OCI-LY3 (cell line): ENCODE results near the gene SAA2.
"Not testable (repeated sequence)": the region's sequence is repeated elsewhere in the genome, so short reads cannot be mapped to it uniquely, and the experiment has no call there.

Source experiments
- H2AFZ ChIP-seq: fragments of 200-600, 300-600 bp; shearing (Covaris generic); 2 replicates; pipeline ENCODE4 v1.6.0; 2014; ENCODE audit warnings: antibody characterized with exemption, low read depth, low read length
- H3K27ac ChIP-seq: fragments of 200-600, 300-600 bp; sonication (generic); 2 replicates; pipeline ENCODE4 v1.5.1; 2014; ENCODE audit warnings: mild to moderate bottlenecking, low read length, moderate library complexity, mixed read lengths
- H3K27me3 ChIP-seq: fragments of 200-600, 300-600 bp; sonication (generic); 2 replicates; pipeline ENCODE4 v1.6.1; 2014; ENCODE audit warnings: low read depth, low read length, mixed read lengths
- H3K36me3 ChIP-seq: fragments of 200-600, 300-600 bp; sonication (generic); replicated peaks from 2 replicates; pipeline ENCODE3; 2014; ENCODE audit warnings: low read depth, low read length, mixed read lengths
- H3K4me1 ChIP-seq: fragments of 300-600, 200-600 bp; sonication (generic); 2 replicates; pipeline ENCODE4 v1.6.1; 2014; ENCODE audit warnings: low read length, mixed read lengths
- H3K4me2 ChIP-seq: fragments of 200-600, 300-600 bp; sonication (generic); 2 replicates; pipeline ENCODE4 v1.6.1; 2014; ENCODE audit warnings: low read length, mixed read lengths
- H3K4me3 ChIP-seq: fragments of 300-600, 200-600 bp; sonication (generic); 2 replicates; pipeline ENCODE4 v1.5.1; 2014; ENCODE audit warnings: antibody characterized with exemption, mild to moderate bottlenecking, low read length, moderate library complexity
- H3K79me2 ChIP-seq: fragments of 300-600, 200-600 bp; shearing (Covaris generic); 2 replicates; pipeline ENCODE4 v1.6.1; 2014; ENCODE audit warnings: mild to moderate bottlenecking, low read length, mixed read lengths
- H3K9ac ChIP-seq: fragments of 300-600, 200-600 bp; shearing (Covaris generic); 2 replicates; pipeline ENCODE4 v1.6.0; 2014; ENCODE audit warnings: mild to moderate bottlenecking, low read length, moderate library complexity
- H3K9me3 ChIP-seq: fragments of 200-600, 300-600 bp; shearing (Covaris generic); 2 replicates; pipeline ENCODE4 v1.6.1; 2014; ENCODE audit warnings: low read length, mixed read lengths; ENCODE audit not compliant: insufficient read depth
- H4K20me1 ChIP-seq: fragments of 200-600, 300-600 bp; sonication (generic); 2 replicates; pipeline ENCODE4 v1.6.1; 2016; ENCODE audit warnings: low read length, mixed read lengths; ENCODE audit not compliant: insufficient read depth
- EZH2phosphoT487 ChIP-seq: fragments of 200-600 bp; shearing (Covaris generic); IDR thresholded peaks from 2 replicates; pipeline ENCODE4 v1.6.1; 2018; ENCODE audit warnings: antibody characterized with exemption, mixed run types, low read depth
- TF ChIP-seq, protein P1 (sequence below): fragments of 200-600, 300-600 bp; sonication (generic); IDR thresholded peaks from 2 replicates; pipeline ENCODE4 v1.5.1; 2014; ENCODE audit warnings: antibody characterized with exemption, low read length, low read depth

SAA2 gene

DNA sequence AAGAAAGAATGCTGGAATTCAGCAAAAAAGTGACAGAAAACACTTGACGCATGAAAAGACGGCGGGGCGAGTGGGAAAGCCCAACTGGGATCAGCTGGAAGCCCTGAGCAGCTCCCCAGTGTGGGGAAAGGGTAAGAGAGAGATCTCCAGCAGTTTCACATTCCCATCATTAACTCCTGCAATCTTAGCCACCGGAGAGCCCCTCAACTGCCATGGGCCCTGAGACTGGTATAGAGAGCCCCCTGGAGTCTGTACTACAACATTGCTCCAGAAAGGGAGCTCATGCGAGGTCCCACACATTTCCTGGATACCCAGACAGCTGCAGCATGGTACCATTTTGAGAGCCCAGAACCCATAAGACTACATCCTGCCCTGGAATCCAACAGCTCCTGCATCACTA lies 44.7 kb downstream of the SAA2 start:
- Histone ChIP-seq H4K20me1 (no peaks in the 10 kb centered on the region), H3K9ac (no peak overlapping the region), H3K27me3 (no peaks in the 10 kb centered on the region), H3K4me3 (no peak overlapping the region), H3K4me2 (no peak overlapping the region), H3K4me1 (no peaks in the 10 kb centered on the region), H2AFZ (no peak overlapping the region), H3K36me3 (no peaks in the 10 kb centered on the region), H3K79me2 (no peaks in the 10 kb centered on the region), H3K27ac (no peak overlapping the region), H3K9me3 (no peaks in the 10 kb centered on the region)
- TF ChIP-seq, protein P1, sequence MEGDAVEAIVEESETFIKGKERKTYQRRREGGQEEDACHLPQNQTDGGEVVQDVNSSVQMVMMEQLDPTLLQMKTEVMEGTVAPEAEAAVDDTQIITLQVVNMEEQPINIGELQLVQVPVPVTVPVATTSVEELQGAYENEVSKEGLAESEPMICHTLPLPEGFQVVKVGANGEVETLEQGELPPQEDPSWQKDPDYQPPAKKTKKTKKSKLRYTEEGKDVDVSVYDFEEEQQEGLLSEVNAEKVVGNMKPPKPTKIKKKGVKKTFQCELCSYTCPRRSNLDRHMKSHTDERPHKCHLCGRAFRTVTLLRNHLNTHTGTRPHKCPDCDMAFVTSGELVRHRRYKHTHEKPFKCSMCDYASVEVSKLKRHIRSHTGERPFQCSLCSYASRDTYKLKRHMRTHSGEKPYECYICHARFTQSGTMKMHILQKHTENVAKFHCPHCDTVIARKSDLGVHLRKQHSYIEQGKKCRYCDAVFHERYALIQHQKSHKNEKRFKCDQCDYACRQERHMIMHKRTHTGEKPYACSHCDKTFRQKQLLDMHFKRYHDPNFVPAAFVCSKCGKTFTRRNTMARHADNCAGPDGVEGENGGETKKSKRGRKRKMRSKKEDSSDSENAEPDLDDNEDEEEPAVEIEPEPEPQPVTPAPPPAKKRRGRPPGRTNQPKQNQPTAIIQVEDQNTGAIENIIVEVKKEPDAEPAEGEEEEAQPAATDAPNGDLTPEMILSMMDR = peak; percentile 66
- no peak for TF ChIP-seq EZH2phosphoT487

DNA sequence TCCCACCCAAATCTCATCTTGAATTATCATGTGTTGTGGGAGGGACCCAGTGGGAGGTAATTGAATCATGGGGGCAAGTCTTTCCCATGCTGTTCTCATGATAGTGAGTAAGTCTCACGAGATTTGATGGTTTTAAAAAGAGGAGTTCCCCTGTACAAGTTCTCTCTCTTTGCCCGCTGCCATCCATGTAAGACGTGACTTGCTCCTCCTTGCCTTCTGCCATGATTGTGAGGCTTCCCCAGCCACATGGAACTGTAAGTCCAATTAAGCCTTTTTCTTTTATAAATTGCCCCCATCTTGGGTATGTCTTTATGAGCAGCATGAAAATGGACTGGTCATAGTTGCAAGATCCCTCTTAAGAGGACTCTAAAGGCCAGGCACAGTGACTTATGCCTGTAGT lies 50.7 kb downstream of the SAA2 start:
- H3K27ac ChIP-seq, H2AFZ ChIP-seq: not testable (repeated sequence)
- peaks cover 17% of the 10 kb centered on the region for H3K4me1 ChIP-seq

DNA sequence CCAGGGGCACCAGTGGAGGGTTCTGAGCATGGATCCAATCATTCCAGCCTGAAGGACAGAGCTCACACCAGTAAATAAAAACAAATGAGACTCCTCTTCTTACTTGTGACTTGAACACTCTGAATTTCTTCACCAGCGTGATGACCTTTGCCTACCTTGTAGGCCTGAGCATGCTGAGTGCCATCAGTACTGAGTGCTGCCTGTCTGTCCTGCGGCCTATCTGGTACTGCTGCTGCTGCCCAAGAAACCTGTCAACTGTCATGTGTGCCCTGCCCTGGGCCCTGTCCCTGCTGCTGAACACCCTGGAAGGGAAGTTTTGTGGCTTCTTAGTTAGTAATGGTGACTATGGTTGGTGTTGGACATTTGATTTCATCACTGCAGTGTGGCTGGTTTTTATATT lies 51.9 kb downstream of the SAA2 start:
- H3K4me2 ChIP-seq = no peak overlapping the region

More for the DNA sequence above, 50.7 kb downstream of the SAA2 start:
- not testable (repeated sequence) for H3K9me3 ChIP-seq, H3K36me3 ChIP-seq, H3K4me2 ChIP-seq, H3K4me3 ChIP-seq, H3K27me3 ChIP-seq, H4K20me1 ChIP-seq, H3K9ac ChIP-seq, H3K79me2 ChIP-seq

More for the DNA sequence above, 51.9 kb downstream of the SAA2 start:
- H3K27ac ChIP-seq = no peak overlapping the region
- no peak overlapping the region for H3K9ac ChIP-seq
- H3K4me1 ChIP-seq = peaks cover 22% of the 10 kb centered on the region
- no peaks in the 10 kb centered on the region for H3K79me2 ChIP-seq
- TF ChIP-seq, protein P1 = no peak
- no peak for TF ChIP-seq EZH2phosphoT487
- H3K27me3 ChIP-seq = peaks cover 7% of the 10 kb centered on the region
- H3K36me3 ChIP-seq = no peaks in the 10 kb centered on the region
- H3K4me3 ChIP-seq = no peak overlapping the region
- H2AFZ ChIP-seq = no peak overlapping the region
- H3K9me3 ChIP-seq = no peaks in the 10 kb centered on the region
- H4K20me1 ChIP-seq = no peaks in the 10 kb centered on the region
